ENCODE data around the gene MTCH2. TPM values are rescaled to one million over a fixed set of nuclear protein-coding genes. Genes with fewer than 3 reads are reported as not detected.

The MTCH2 gene
- total RNA-seq: 48.7 TPM

GRCh38 chr11:47642099-47642855, at the start of gene MTCH2:
Gene MTCH2 (minus strand): TSS chr11:47642559. CDS start chr11:47642465, 94 bp downstream.

GRCh38 chr11:47593934-47594855, 48.2 kb downstream of the MTCH2 start, which contains the start of gene C1QTNF4:
Gene C1QTNF4 (minus strand): TSS chr11:47594411. CDS start chr11:47590810, 3,601 bp downstream.

GRCh38 chr11:47586098-47586855, 56.1 kb downstream of the MTCH2 start, which contains the start of gene FAM180B:
Gene FAM180B (plus strand): TSS chr11:47586678. CDS start chr11:47586769, 91 bp downstream.

GRCh38 chr11:47578524-47579494, 63.5 kb downstream of the MTCH2 start, which contains the start of the genes KBTBD4 and NDUFS3:
Gene KBTBD4 (minus strand): TSS chr11:47578970. CDS start chr11:47578951, 19 bp downstream.
Gene NDUFS3 (plus strand): TSS chr11:47579074. CDS start chr11:47579092, 18 bp downstream.

Other genes starting within 250 kb of the MTCH2 start
- gene SLC39A13, start 234.0 kb downstream of the MTCH2 start, total RNA-seq: 52.1 TPM
- gene PSMC3, start 216.1 kb downstream of the MTCH2 start, total RNA-seq: 116 TPM
- gene RAPSN, start 193.4 kb downstream of the MTCH2 start, total RNA-seq: 8.1 TPM
- 227 TPM for gene CELF1, start 89.4 kb downstream of the MTCH2 start, total RNA-seq
- 87.0 TPM for gene PTPMT1, start 77.0 kb downstream of the MTCH2 start, total RNA-seq
- 31.8 TPM for gene KBTBD4, start 63.6 kb downstream of the MTCH2 start, total RNA-seq
- gene NDUFS3, start 63.5 kb downstream of the MTCH2 start, total RNA-seq: 62.6 TPM
- 1.2 TPM for gene FAM180B, start 55.9 kb downstream of the MTCH2 start, total RNA-seq
- gene C1QTNF4, start 48.1 kb downstream of the MTCH2 start, total RNA-seq: 18.5 TPM
- gene AGBL2, start 72.8 kb upstream of the MTCH2 start, total RNA-seq: 4.2 TPM
- 211 TPM for gene FNBP4, start 124.8 kb upstream of the MTCH2 start, total RNA-seq
- 83.0 TPM for gene NUP160, start 205.8 kb upstream of the MTCH2 start, total RNA-seq